ENCODE measurements around the gene MOV10L1.
"Not testable (repeated sequence)": the region's sequence is repeated elsewhere in the genome, so short reads cannot be mapped to it uniquely, and the experiment has no call there.

MOV10L1 gene

GRCh38 chr22:50141891-50142363 lies 52.1 kb downstream of the MOV10L1 start:
- no peak for DNase-seq (ENCODE audit: low read depth)
- H3K4me3 ChIP-seq (ENCODE audit: control insufficient read depth, low read depth, low read length), result no peak overlapping the region
- TF ChIP-seq, protein P1, sequence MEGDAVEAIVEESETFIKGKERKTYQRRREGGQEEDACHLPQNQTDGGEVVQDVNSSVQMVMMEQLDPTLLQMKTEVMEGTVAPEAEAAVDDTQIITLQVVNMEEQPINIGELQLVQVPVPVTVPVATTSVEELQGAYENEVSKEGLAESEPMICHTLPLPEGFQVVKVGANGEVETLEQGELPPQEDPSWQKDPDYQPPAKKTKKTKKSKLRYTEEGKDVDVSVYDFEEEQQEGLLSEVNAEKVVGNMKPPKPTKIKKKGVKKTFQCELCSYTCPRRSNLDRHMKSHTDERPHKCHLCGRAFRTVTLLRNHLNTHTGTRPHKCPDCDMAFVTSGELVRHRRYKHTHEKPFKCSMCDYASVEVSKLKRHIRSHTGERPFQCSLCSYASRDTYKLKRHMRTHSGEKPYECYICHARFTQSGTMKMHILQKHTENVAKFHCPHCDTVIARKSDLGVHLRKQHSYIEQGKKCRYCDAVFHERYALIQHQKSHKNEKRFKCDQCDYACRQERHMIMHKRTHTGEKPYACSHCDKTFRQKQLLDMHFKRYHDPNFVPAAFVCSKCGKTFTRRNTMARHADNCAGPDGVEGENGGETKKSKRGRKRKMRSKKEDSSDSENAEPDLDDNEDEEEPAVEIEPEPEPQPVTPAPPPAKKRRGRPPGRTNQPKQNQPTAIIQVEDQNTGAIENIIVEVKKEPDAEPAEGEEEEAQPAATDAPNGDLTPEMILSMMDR (conservative IDR thresholded peaks at IDR 0.05; ENCODE audit: control insufficient read depth, insufficient read depth, low read depth, low read length), result no peak

DNA sequence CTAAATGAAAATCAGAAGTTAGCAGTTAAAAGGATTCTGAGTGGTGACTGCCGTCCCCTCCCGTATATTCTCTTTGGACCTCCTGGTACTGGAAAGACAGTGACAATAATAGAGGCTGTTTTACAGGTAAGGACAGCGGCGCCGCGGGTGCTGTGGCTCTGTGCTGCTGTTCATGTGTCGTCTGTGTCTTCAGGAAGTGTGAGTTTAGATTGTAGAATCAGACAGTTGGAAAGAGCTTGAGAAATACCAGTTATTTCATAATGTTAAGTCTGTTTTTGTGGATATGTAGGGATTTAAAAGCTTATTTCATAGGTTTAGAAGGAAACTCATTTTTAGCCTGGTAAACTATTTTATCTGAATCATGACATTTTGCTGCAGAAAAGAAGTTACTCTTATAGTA lies 53.3 kb downstream of the MOV10L1 start:
- H3K4me3 ChIP-seq (ENCODE audit: control insufficient read depth, low read depth, low read length), result no peak overlapping the region
- DNase-seq (ENCODE audit: low read depth), result no peak
- TF ChIP-seq, protein P1 (conservative IDR thresholded peaks at IDR 0.05; ENCODE audit: control insufficient read depth, insufficient read depth, low read depth, low read length), result no peak

DNA sequence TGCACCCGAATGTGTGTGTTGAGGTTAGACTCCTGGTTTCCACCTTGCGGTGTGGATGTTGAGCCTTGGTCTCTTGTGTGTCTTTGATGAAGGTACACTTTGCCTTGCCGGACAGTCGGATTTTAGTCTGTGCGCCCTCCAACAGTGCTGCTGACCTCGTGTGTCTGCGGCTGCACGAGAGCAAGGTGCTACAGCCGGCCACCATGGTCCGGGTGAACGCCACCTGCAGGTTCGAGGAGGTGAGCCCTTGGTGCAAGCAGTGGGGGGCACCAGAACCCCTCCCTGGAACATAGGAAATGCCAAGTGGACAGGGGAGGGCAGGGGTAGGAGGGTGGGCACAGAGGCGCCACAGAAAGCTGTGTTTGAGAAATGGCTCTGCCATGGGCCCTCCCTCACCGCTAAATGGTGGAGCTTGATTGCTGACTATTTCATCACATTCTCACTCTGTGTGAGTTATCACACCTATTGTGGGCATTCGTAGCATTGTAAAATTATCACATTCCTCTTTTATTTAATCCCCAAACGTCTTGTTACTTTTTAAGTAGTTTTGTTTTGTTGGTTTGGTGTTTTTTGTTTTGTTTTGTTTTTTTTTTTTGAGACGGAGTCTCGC lies 54.3 kb downstream of the MOV10L1 start:
- no peak overlapping the region for H3K4me3 ChIP-seq (ENCODE audit: control insufficient read depth, low read depth, low read length)
- no peak for DNase-seq (ENCODE audit: low read depth)
- TF ChIP-seq, protein P1 (conservative IDR thresholded peaks at IDR 0.05; ENCODE audit: control insufficient read depth, insufficient read depth, low read depth, low read length), result no peak

GRCh38 chr22:50145721-50146438 lies 56.1 kb downstream of the MOV10L1 start:
- TF ChIP-seq, protein P1 (conservative IDR thresholded peaks at IDR 0.05; ENCODE audit: control insufficient read depth, insufficient read depth, low read depth, low read length), result no peak
- H3K4me3 ChIP-seq (ENCODE audit: control insufficient read depth, low read depth, low read length), result no peak overlapping the region
- no peak for DNase-seq (ENCODE audit: low read depth)

DNA sequence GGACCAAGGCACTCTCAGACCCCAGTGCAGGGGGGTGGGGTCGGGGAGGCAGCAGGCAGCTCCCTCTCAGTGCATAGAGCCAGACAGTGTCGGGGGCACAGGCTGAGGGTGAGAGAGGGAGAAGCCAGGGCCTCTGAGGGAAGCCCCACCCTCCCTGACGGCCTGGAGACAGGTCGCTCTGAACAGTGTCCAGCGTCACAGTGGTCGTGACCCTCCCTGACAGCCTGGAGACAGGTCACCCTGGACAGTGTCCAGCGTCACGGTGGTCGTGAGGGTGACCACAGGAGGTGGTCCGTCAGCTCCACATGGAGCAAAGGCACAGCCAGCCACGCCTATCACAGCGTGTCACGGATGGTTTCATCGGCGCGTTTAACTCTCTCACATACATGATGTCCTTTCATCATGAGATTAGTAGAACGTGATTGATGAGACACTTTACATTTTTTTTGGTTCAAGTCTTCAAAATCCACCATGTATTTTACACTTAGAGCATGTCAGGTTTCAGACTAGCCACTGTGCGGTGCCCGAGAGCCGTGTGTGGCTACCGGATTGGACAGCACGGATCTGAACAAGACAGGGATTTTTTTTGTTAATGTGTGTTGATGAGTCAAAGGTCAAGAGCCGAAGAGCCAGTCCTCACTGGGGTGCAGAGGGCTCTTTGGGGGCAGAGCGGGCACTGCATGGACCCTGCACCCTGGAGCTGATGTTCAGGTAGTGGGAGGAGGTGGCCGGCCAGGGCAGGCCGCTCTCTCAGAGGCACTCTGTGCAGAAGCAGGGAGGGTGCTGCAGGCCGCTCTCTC lies 56.8 kb downstream of the MOV10L1 start:
- no peak overlapping the region for H3K4me3 ChIP-seq (ENCODE audit: control insufficient read depth, low read depth, low read length)
- TF ChIP-seq, protein P1 (conservative IDR thresholded peaks at IDR 0.05; ENCODE audit: control insufficient read depth, insufficient read depth, low read depth, low read length), result peak; percentile 100
- DNase-seq (ENCODE audit: low read depth), result peak; percentile 83

- H3K4me3 ChIP-seq (ENCODE audit: control insufficient read depth, low read depth, low read length), result not testable (repeated sequence)
Measured at GRCh38 chr22:50147258-50148165, 57.7 kb downstream of the MOV10L1 start.

More at GRCh38 chr22:50147258-50148165, 57.7 kb downstream of the MOV10L1 start:
- DNase-seq (ENCODE audit: low read depth), result not testable (repeated sequence)
